Inflammatory macrophage (primary cell): ENCODE data around the gene EEF1A2.

ENCODE experiments used
- DNase-seq, 2 donors: peaks; one replicate each; pipeline ENCODE4 v3.0.0-alpha.2; 2020 to 2022
- total RNA-seq, 18 experiments: gene quantifications; one replicate each; lab custom pipeline; 2026; ENCODE audit warnings: mixed read lengths in 6 of 18, inconsistent platforms in 2 of 18; lab: John Stamatoyannopoulos, UW

Gene EEF1A2
- total RNA-seq = 0 to 0.89 (median 0.09) reads per million in 18 experiments

DNA sequence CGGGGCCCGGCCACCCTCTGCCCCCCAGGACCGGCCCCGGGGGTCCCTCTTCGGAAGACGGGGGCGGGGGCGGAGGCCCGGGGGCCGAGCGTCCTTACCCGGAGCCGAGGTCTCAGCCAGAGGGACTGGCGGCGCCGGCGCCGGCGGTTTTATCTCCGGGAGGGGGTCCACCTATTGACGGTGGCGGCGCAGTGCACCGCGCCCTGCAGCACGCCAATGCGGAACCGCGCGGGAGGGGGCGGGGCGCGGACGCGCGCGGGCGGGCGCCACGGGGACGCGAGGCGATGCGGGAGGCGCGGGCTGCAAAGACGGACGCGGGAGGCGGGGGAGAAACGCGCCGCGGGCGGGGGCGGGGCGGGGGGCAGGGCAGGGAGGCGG is at the start of gene EEF1A2:
EEF1A2 (minus strand) TSS at position 124 of the 378 bp plus-strand sequence. CDS start 1,320 bp downstream, outside the sequence.
- peak in 1 of 2 donors; percentile 16 for DNase-seq

DNA sequence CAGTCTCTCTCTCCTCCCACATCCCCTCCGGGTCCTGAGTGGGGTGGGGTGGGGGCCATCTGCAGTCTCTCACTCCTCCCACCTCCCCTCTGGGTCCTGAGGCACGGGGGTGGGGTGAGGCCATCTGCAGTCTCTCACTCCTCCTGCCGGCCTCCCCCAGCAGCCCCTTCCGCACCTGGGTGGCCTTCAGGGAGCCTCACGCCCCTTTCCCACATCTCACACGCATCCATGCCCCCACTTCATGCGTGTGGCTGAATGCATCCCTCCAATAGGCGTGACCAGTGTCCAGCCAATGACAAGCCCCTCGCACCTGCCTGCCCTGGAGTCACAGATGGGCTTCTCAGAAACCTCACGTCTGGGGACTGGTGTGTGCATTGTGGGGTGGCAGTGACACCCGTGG is 49.7 kb upstream of the EEF1A2 start:
- no peak for DNase-seq

DNA sequence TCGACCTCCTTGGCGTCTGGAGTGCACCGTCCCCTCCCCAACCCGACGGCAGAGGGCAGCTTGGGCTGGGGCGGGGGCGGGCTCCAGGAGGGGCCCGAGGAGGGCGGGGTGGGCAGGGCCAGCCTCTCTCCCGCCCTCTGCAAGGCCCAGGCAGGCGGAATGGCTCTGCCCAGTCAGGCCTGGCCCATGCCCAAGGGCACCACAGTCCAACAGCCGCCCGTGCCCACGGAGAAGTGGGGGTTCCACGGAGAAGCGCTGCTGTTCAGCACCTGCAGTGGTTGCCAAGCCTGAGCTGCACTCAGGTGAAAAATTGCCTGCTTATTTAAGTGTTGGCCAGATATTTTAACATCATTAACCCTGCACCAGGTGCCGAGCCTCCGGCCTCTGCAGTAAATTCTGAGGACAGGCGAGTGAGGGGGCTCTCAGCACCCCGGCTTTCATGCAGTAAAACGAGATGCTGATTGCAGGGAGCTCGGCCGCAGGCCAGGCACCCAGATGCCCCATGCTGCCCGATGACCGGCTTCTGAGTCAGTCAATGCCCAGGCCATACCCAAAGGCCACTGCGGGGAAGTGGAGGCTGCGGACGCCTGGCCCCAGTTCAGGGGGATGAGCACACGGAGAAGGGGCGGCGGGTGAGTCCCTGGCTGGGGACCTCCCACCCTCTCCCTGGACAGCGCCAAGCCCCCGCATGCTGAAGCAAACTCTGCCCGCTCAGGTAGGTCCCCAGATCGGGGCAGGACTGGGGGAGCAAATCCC is 49.0 kb upstream of the EEF1A2 start, which contains the start of gene SRMS:
SRMS (minus strand) TSS at position 25 of the 756 bp plus-strand sequence. CDS start 286 bp downstream, outside the sequence.
- no peak for DNase-seq

DNA sequence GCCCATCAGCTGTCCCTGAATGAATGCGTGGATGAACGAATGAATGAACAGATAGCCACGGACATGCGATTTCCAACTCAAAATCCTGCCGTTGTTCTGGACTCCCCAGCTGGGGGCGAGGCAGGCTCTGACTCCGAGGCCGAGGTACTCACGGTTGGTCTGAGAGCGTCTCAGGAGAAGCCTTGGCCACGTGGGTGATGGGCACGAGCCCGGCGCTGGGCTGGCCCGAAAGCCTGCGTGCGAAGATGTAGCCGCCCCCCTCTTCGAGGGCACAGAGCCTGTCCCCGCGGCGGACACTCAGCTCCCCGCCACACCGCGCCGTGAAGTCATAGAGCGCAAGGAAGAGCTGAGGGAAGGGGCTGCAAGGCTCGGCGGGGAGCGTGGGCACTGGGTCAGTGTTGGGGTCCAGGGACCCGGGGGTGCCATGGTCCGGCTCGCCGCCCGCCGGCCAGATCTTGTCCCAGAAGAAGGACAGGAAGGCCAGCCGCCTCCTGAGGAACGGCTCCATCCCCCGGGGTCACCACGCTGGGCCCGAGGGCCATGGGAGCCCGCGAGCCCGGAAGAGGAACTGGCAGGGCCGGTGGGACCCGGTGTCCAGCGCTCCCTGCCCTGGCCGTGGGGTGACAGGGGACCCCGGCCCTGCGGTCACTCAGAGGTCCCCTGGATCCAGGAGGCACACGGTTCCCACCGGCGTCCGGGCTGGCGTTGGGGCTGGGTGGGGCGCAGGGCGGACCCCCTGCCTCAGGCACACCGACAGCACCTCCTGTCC is 48.3 kb upstream of the EEF1A2 start:
- DNase-seq = no peak

DNA sequence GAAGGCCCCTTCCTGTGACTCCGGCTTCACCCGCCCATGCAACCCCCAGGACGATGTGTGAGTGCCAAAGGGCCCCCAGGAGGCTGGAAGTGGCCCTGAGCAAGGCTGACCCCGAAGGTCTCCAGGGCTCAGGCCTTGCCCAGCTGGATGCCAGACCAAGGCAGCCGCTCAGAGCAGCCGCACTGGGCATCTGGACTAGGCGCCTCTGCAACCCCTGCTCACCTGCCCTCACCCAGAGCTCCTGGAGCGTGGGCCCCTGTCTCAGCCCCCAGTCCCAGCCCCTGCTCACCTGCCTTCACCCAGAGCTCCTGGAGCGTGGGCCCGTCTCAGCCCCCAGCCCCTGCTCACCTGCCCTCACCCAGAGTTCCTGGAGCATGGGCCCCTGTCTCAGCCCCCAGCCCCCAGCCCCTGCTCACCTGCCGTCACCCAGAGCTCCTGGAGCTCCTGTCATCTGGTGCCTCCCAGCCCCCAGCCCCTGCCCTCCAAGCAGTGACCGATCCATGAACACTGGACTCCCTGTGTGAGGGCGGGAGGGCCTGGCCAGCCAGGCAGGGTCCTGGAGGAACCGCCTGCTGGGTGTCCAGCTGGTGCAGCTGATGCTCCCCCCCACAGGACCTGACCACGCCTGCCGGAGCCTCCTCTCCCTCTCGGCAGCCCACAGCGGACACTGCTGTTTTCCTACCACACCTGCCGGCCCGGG is 47.5 kb upstream of the EEF1A2 start:
- DNase-seq = no peak

DNA sequence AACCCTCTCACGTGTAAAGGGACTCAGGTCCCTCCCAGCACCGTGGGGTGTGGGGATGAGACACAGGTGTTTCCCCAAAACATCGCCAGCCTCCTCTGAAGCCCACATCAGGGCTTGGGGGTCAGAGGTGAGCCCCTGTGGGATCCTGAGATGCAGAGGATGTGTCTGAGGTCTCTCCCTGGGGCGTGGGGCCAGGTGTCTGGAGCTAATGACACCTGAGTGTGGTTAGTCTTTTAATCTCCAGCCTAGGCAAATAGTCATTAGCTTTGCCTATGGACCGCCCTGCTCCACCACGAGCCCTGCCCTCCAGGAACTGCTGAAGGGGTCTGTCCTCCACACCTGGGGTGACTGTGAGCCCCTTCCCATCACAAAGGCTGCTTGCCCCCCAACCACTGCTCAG is 46.9 kb upstream of the EEF1A2 start:
- DNase-seq = no peak

DNA sequence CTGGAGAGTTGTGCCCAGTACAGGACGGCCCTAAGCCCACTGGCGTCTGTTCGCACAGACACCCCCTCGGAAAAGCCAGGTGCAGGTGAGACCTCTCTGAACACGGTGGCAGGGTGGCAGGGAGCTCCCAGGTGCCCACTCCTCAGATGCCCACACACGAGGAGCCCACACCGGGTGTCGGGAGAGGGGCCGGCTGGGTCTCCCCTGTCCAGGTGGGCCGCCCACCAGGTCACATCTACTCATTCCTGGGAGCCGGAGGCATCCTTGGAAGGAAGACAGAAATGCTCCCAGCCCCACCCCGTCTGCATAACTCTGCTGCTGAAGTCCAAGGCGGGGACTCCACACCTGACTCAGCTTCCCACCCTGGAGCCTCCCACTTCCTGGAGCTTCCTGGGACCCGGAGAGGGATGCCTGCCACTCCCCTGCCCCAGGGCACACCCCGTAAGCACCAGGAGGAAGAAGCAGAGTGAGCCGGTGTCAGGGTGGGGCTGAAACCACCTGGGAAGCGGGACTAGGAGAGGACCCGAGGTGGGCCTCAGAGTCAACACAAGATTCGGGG is 46.2 kb upstream of the EEF1A2 start:
- DNase-seq = no peak

DNA sequence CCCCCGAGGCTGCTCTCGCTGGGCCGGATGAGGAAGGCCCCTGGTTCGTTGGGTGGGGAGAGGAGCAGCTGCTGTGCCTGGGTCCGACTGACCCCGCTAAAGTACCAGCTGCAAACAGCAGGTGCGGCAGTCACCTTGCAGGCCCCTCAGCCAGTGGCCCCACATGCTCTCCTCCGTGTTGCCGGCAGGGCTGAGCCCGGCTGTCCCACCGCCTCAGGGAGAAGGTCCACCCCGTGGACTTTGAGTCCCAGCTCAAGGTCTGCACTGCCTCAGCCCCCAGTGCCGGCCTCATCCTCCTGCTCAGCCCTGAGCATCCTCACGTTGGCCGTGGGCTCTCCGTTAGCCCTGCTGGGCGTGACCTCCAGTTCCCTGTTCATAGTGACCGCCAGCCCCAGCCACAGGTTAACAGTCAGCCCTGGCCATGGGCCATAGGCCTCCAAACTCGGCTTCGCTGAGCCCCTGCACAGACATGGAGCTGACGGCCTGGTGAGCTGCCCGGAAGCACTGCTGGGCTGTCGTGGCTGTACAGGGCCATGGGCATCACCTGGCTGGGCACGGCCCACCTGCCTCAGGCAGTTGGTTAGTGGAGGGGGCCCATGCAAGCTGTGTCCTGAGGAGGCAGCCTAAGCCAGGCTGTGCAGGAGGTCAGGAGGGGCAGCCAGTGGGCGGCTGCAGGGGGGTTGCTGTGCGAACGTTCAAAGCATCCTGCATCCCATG is 45.5 kb upstream of the EEF1A2 start:
- DNase-seq = no peak

DNA sequence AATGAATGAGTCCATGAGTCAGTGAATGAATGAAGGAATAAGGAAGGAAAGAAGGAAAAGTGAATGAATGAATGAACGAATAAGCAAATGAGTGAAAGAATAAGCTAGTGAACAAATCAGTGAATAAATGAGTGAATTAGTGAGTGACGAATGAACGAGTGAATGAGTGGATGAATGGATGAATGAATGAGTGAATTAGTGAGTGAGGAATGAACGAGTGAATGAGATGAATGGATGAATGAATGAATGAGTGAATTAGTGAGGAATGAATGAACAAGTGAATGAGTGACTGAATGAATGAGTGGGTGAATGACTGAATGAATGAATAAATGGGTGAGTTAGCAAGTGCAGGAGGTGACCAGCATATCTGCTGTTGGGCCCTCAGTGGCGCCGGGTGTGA is 44.9 kb upstream of the EEF1A2 start:
- no peak for DNase-seq

DNA sequence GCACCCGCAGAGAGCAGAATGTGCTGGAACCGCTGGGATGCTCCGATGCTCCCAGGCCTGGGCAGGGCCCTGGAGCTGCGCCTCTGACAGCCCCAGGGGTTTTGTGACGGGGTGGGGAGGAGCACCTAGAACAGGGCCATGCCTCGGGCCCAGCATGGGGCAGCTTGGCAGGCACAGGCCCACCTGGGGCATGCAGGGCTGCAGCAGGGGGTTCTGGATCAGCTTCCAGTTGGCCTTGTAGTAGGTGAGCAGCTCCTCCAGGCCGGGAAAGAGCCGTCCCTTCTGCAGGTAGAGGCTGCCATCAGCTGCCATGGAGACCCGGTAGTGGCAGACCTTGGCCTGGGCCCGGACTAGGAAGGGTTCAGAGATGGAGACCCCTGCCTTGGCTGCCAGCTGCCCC is 44.2 kb upstream of the EEF1A2 start:
- no peak for DNase-seq

DNA sequence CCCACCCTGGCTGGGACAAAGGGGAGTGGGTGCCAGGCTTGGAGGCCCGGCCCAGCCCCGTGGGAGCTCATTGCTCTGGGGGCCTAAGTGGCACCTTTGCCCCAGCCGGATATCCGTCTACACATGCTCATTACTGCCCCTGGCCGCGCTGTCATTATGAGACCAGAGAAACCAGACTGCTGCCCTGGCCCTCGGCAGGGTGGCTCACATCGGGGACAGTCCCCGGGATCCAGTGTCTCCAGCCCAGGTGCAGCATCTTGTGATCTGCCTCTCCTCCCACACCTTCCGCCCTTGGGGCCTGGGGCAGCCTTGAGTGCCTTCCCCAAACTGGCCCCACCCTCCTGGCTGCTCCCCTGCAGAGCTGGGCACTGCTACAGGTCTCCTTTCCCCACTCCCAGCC is 43.8 kb upstream of the EEF1A2 start:
- DNase-seq = no peak

DNA sequence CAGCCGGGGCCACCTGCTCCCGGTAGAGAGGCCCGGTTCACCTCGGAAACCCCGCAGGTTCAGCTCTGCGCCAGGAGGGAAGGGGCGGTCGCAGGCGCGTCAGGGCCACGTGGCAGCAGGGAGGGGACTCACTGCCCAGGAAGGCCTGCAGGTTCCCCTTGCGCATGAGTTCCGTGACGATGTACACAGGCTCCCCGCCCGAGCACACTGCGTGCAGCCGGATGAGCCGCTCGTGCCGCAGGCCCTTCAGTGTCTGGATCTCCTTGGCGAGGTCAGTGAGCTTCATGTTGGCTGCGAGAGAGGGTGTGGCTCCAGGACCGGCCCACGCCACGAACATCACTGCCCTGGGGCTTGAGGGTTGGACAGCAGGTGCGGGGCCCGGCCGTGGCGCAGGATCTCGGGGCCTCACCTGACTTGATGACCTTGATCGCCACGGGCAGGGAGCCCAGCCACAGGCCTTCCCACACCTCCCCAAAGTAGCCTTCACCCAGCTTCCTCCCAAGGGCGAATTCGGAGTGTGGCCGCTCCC is 43.2 kb upstream of the EEF1A2 start:
- no peak for DNase-seq

DNA sequence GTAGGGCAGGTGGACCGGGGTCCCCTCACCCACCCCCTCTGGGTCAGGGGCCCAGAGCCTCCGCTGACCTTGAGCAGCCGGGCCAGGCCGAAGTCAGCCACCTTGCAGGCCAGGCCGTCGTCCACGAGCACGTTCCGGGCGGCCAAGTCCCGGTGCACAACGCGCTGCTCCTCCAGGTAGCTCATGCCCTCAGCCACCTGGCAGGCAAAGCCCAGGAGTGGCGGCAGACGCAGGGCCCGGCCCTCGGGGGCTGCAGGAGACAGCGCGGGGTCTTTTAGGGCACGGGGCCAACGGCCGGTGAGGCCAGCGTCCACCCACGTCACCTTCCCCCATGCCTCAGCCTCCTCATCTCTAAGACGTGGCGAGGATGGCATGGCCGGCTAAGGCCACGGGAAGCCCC is 42.5 kb upstream of the EEF1A2 start:
- no peak for DNase-seq

DNA sequence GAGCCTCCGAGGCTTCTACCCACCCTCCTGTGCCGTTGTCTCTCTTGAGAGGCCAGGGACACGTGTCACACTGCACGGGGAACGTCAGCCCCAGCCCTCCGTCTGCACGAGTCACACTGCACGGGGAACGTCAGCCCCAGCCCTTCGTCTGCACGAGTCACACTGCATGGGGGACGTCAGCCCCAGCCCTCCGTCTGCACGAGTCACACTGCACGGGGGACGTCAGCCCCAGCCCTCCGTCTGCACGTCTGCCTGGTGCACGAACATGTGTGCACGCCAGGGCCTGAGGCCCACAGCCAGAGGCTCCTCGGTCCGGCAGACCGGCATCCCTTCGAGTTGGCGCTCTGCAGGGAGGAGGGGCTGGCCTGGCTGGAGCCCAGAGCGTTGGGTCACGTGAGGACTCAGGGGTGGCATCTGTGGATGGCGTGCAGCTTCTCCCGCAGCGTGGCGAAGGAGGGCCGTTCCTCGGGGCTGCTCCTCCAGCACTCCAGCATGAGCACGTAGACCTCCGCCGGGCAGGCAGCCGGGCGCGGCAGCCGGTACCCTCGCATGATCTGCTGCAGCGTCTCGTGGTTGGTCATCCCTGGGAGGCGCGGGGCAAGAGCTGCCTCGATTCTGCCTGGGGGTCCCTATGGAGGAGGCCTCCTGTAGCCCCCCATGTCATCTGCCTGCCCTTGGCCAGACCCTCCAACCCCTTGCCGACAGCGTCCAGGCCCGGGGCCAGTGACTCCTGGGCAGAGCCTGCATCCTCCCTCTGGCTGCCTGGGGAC is 41.7 kb upstream of the EEF1A2 start:
- DNase-seq = peak in 1 of 2 donors; percentile 5

DNA sequence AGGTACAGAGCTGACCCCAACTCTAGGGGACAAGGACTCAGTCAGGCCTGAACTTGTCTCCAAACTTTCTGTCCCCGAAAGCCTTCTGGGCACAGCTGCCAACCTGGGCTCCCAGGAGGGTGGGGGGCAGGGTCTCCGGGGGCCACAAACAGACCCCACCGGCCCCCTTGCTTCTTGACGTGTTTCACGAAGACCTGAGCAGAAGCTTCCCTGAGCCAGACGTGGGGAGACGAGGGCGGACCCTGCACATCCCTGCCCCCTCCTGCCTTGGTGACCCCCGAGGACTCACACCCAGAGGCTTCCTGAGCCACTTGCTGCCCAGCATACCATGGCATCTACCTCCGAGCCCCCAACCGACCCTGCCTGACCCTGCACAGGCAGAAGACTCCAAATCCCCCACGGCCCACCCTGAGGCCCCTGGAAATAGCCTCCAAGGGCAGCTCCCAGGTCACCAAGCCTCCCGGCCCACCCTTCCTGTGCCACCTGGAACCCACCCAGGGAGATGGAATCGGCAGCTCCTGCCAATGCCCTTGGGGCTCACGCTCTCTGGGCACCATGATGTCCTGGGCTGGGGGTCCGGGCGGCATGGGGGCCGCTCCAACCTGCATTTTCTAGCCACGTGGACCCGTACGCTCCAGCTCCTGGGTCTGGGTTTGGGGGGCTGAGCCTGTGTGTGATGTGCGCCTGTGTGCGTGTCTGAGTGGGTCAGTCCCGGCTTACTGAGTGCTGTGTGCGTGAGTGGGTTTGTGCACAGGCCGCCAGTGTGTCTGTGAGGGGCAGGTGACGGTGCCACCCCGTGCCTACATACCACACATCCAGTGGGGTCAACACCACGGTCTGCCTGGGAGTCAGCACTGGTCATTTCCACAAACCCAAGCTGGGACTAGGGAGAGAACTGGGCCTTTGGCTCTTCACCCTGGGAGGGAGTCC is 40.8 kb upstream of the EEF1A2 start:
- DNase-seq = no peak

DNA sequence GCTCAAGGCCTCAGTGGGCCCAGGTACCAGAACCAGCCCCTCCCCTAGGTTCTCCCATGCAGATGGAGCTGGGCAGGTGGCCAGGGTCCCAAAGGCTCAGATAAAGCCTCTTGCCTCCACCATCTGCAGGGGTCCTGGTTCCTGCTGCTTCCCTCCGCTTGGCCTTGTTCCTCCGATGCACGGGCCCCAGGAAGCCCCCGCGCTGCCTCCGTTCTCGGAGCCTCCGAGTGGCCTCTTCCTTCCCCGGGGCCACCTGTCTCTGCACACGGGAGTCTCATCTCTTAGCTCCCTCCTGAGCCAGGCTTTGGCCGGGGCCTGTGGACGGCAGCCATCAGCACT is 40.2 kb upstream of the EEF1A2 start:
- no peak for DNase-seq

DNA sequence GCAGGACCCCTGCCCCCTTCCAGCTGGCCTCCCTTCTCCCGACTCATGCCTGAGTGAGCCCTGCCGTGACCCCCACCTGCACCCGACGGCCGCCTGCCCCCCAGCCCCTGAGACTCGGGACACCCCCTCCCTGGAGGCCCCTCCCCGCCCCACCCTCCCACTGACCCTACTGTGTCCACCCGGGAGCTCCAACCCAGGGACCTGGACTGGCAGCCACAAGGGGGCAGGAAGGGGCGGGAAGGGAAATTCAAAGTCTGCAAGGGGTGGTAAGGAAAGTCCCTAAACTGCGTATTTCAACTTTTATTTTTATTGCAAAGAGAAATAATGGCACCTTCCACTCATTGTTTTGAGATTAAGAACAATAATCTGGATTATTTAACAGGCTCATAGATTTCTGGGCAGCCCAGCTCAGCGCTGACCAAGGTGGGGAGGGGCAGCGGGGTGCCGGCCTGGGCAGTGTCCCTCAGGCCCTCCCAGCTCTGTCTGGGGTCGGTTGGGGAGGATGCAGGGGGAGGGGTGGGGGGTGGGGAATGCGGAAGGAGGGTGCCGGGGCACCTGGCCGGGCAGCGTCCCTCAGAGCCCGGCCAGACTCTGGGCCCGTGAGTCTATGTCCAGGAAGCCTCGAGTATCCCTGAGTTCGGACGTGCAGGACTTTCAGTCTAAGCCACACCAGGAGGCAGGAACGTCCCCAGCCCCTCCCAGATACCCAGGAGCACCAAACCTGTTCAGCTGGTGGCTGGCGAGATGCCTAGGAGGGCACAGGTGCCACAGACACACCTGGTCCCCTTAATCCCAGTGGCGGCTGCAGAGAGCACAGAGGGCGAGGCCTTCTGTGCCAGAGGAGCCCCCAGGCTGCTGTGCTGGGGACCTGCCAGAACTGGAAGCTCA is 39.6 kb upstream of the EEF1A2 start:
- DNase-seq = peak; percentile 16 to 31

DNA sequence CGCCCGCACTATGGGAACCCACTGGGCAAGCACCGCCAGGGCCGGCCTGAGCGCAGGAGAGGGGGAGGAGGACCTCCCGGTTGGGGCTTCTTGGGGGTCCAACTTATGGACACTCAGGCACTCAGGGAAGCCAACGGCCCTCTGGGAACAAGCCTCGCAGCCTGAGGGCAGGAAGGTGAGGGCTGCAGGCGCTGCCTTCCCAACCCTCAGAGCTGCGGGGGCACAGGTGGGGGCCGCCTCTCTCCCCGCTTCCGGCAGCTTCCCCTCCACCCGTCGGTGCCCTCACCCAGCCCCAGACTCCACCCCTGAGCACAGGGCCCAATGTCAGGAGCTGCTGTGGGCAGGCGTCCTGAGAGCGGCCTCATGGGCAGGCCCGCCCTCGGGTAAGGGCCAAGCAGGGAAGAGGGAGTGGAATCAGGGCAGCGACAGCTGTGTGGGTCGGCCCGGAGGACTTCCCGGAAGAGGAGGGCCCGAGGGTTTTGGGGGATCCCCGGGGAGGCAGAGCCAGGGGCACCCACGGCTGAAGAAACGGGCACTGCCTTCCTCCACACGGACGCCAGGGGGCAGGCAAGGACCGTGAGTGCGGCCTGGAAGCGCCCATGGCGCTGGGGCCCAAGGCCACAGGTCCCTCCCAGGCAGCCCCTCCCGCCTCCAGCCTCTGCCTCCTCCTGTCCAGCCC is 38.8 kb upstream of the EEF1A2 start:
- DNase-seq = peak; percentile 99
